Mesendoderm (in vitro differentiated cells): ENCODE data around the gene FADS2.

Experiments used
- DNase-seq: peaks from one replicate; pipeline ENCODE4 v3.0.0; 2013
- H2AK5ac ChIP-seq: 2 replicates; pipeline ENCODE4 v1.6.1; 2013; ENCODE audit warnings: low read length, inconsistent platforms
- H2BK120ac ChIP-seq: 2 replicates; pipeline ENCODE4 v1.6.1; 2013; ENCODE audit warnings: low read depth, mild to moderate bottlenecking, low read length, moderate library complexity, mixed read lengths
- H2BK15ac ChIP-seq: replicated peaks from 2 replicates; pipeline ENCODE4 v1.6.1; 2013; ENCODE audit warnings: low read depth, mild to moderate bottlenecking, moderate library complexity
- H2BK5ac ChIP-seq: 2 replicates; pipeline ENCODE4 v1.6.1; 2013; ENCODE audit warnings: low read length, inconsistent platforms
- H3K18ac ChIP-seq: 2 replicates; pipeline ENCODE4 v1.6.1; 2013; ENCODE audit warnings: mild to moderate bottlenecking, low read length, mixed read lengths
- H3K23ac ChIP-seq: one replicate; pipeline ENCODE4 v1.6.1; 2013; ENCODE audit warnings: low read length
- H3K27ac ChIP-seq: 2 replicates; pipeline ENCODE4 v1.5.1; 2013; ENCODE audit warnings: low read depth, mild to moderate bottlenecking, inconsistent platforms, low read length, moderate library complexity
- H3K27me3 ChIP-seq: 2 replicates; pipeline ENCODE4 v1.6.1; 2013; ENCODE audit warnings: low read length, control low read depth, mild to moderate bottlenecking, inconsistent platforms; ENCODE audit not compliant: insufficient read depth, poor library complexity
- H3K36me3 ChIP-seq: 2 replicates; pipeline ENCODE4 v1.6.1; 2013; ENCODE audit warnings: low read length, inconsistent platforms; ENCODE audit not compliant: control insufficient read depth, insufficient read depth
- H3K4ac ChIP-seq: one replicate; pipeline ENCODE4 v1.6.1; 2013; ENCODE audit warnings: low read depth, mild to moderate bottlenecking, low read length, moderate library complexity
- H3K4me1 ChIP-seq: 2 replicates; pipeline ENCODE4 v1.6.1; 2013; ENCODE audit warnings: low read depth, low read length, inconsistent platforms; ENCODE audit not compliant: control insufficient read depth
- H3K4me2 ChIP-seq: 2 replicates; pipeline ENCODE4 v1.6.1; 2013; ENCODE audit warnings: low read length
- H3K4me3 ChIP-seq: 2 replicates; pipeline ENCODE4 v1.5.1; 2013; ENCODE audit warnings: mild to moderate bottlenecking, low read length
- H3K56ac ChIP-seq: one replicate; pipeline ENCODE4 v1.6.1; 2013; ENCODE audit warnings: low read length
- H3K79me1 ChIP-seq: 2 replicates; pipeline ENCODE4 v1.6.1; 2013; ENCODE audit warnings: low read length, inconsistent platforms
- H3K79me2 ChIP-seq: 2 replicates; pipeline ENCODE4 v1.6.1; 2013; ENCODE audit warnings: mild to moderate bottlenecking, low read length; ENCODE audit not compliant: control insufficient read depth, insufficient read depth
- H3K9ac ChIP-seq: 2 replicates; pipeline ENCODE4 v1.6.1; 2013; ENCODE audit warnings: low read length, inconsistent platforms
- H4K5ac ChIP-seq: one replicate; pipeline ENCODE4 v1.6.1; 2013; ENCODE audit warnings: low read length
- H4K8ac ChIP-seq: one replicate; pipeline ENCODE4 v1.6.1; 2013; ENCODE audit warnings: low read depth, mild to moderate bottlenecking, control low read depth, low read length, moderate library complexity
- WGBS: extraction: QIAGEN DNeasy Blood & Tissue Kit; methylation state at CpG from one replicate; pipeline ENCODE4 v1.1.7; 2013; ENCODE audit warnings: low lambda C conversion rate, missing lambda C conversion rate; ENCODE audit not compliant: insufficient coverage; ENCODE audit errors: extremely low coverage; 5-methylcytosine and 5-hydroxymethylcytosine counted together

The FADS2 gene

DNA sequence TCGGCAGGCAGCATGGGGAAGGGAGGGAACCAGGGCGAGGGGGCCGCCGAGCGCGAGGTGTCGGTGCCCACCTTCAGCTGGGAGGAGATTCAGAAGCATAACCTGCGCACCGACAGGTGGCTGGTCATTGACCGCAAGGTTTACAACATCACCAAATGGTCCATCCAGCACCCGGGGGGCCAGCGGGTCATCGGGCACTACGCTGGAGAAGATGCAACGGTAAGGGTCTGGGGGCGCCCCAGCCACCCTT is 204 bp downstream of the FADS2 start:
- Histone ChIP-seq H2BK120ac (no peak overlapping the region), H3K4me2 (peak overlapping the region; percentile 98), H3K79me1 (peaks cover 21% of the 10 kb centered on the region), H3K9ac (peak overlapping the region; percentile 100), H3K4me3 (peak overlapping the region; percentile 98), H4K8ac (peak overlapping the region; percentile 7), H2BK15ac (no peak overlapping the region), H3K27ac (peak overlapping the region; percentile 93), H2BK5ac (peak overlapping the region; percentile 98), H3K27me3 (no peaks in the 10 kb centered on the region), H3K4me1 (peaks cover 24% of the 10 kb centered on the region), H2AK5ac (peak overlapping the region; percentile 78), H3K56ac (peak overlapping the region; percentile 100), H3K4ac (peak overlapping the region; percentile 96), H3K23ac (peak overlapping the region; percentile 97), H3K79me2 (peaks cover 51% of the 10 kb centered on the region), H3K18ac (peak overlapping the region; percentile 83), H3K36me3 (no peaks in the 10 kb centered on the region), H4K5ac (no peak overlapping the region)
- DNase-seq: no peak
- WGBS: no CpG with 5 or more reads among the region's 16 CpGs

DNA sequence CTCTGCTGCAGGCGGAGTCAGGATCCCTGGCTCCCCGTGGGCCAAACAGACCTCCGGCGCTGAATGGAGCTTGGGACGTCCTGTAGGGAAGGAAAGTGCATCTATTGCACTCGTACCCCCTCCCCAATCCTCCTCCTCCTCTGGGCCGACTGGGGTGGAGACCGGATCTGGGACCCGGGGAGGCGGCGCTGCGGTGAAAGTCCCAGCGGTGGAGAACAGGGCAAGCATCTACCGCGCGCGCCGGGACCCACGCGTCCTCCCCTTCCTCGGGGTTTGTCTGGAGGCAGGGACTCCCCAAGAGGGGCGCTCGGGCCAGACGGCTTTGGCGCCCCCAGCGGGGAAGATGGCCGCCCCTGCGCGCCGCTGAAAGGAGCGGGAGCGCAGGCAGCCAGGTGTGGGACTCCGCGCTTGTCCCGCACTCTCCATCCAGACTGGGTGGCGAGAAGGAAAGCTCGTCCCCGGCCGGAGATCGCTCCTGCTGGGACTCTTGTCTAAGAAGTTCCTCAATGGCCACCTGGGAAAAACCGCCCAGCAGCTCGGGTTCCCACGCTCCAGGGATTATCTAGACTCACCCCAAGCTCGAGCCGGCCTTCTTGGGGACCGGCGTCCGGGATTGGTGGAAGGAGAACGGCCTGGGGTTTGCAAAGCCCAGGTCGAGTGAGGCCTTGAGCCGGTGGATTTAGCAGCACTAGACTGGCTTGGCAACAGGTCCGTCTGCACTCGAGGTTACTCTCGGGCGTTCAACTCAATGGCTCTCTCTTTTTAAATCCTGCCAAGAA is 718 bp downstream of the FADS2 start:
- Histone ChIP-seq H3K9ac (peak overlapping the region; percentile 100), H3K4ac (peak overlapping the region; percentile 96), H2AK5ac (peak overlapping the region; percentile 65), H3K18ac (peak overlapping the region; percentile 83), H3K79me1 (peaks cover 24% of the 10 kb centered on the region), H3K79me2 (peaks cover 55% of the 10 kb centered on the region), H3K27me3 (no peaks in the 10 kb centered on the region), H2BK15ac (no peak overlapping the region), H4K5ac (no peak overlapping the region), H3K4me3 (peak overlapping the region; percentile 98), H3K4me1 (peaks cover 27% of the 10 kb centered on the region), H3K56ac (peak overlapping the region; percentile 100), H4K8ac (peak overlapping the region; percentile 7), H3K27ac (peak overlapping the region; percentile 93), H3K4me2 (peak overlapping the region; percentile 98), H3K36me3 (no peaks in the 10 kb centered on the region), H3K23ac (peak overlapping the region; percentile 97), H2BK120ac (no peak overlapping the region), H2BK5ac (peak overlapping the region; percentile 98)
- no CpG with 5 or more reads among the region's 55 CpGs for WGBS
- peak; percentile 71 for DNase-seq

DNA sequence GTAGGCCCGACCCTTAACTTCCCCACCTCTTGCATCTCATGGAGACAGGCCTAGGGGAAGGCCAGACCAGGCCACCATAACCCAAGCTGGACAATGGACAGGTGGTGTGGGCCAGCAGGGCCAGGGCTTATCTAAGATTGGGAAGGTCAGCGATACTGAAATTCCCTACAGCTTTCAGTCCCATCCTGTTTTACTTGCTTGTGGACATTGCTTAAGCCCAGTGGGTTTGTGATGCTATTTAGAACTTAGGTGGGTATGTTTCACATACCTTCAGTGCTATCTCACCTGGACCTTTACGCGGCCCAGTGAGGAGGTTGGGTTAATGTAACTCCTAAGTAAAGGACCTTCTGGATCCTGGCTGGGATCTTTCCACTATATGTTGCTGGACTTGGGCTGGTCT is 1.7 kb downstream of the FADS2 start:
- Histone ChIP-seq H3K23ac (peak overlapping the region; percentile 97), H3K4ac (no peak overlapping the region), H2BK120ac (no peak overlapping the region), H3K27me3 (no peaks in the 10 kb centered on the region), H2BK15ac (no peak overlapping the region), H3K36me3 (no peaks in the 10 kb centered on the region), H2AK5ac (peak overlapping the region; percentile 83), H3K18ac (no peak overlapping the region), H4K5ac (no peak overlapping the region), H3K4me1 (peaks cover 34% of the 10 kb centered on the region), H4K8ac (no peak overlapping the region), H2BK5ac (peak overlapping the region; percentile 63), H3K27ac (no peak overlapping the region), H3K56ac (peak overlapping the region; percentile 100), H3K9ac (peak overlapping the region; percentile 100), H3K4me2 (peak overlapping the region; percentile 98), H3K79me1 (peaks cover 25% of the 10 kb centered on the region), H3K4me3 (peak overlapping the region; percentile 98), H3K79me2 (peaks cover 63% of the 10 kb centered on the region)
- WGBS: no CpG with 5 or more reads among the region's 4 CpGs
- no peak for DNase-seq

DNA sequence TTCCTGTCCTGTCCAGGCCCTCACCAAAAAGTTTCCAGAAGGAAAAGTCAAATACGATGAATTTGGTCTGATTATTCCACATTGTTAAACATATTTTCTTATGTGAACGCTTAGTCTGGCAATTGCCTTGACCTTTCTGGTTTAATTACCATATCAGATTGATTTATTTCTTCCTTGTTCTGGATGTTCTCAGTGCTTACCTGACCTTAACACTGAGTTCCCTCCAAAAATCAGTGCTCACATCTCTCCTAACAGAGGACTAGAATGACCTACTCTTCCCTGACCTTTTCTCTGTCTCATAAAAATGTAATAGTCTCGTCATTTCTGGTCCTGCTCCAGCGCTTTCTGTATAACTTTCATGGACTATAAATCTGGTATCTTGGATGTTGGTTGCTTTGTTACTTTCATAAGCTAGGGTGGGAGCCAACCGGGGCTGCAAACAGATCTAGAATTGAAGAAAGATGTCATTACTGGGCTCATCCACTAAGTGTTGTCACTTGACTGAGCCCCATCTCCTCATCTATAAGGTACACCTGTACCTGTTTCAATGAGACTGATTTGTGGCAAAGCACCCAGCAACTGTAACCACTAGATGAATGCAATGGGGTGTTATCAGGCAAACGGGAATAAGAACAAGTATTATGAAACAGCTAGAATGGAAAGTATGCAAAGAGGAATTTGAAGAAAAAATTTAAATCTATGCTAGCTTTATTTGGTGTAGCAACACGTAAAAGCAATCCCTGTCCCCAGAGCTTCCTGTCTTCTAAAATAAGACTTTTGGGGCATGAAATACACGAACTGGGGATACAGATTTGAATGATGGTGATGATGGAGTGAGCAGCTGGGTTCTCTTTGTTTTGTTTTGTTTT is 2.4 kb downstream of the FADS2 start:
- Histone ChIP-seq H3K4me3 (peak overlapping the region; percentile 98), H2BK5ac (no peak overlapping the region), H3K36me3 (no peaks in the 10 kb centered on the region), H2BK120ac (no peak overlapping the region), H2BK15ac (no peak overlapping the region), H3K18ac (no peak overlapping the region), H3K27ac (no peak overlapping the region), H3K79me1 (peaks cover 25% of the 10 kb centered on the region), H3K79me2 (peaks cover 67% of the 10 kb centered on the region), H3K9ac (peak overlapping the region; percentile 100), H2AK5ac (no peak overlapping the region), H3K4ac (no peak overlapping the region), H3K56ac (peak overlapping the region; percentile 100), H4K5ac (no peak overlapping the region), H3K23ac (no peak overlapping the region), H3K27me3 (no peaks in the 10 kb centered on the region), H4K8ac (no peak overlapping the region), H3K4me2 (peak overlapping the region; percentile 98), H3K4me1 (peaks cover 34% of the 10 kb centered on the region)
- WGBS: no CpG with 5 or more reads among the region's 8 CpGs
- DNase-seq: no peak

DNA sequence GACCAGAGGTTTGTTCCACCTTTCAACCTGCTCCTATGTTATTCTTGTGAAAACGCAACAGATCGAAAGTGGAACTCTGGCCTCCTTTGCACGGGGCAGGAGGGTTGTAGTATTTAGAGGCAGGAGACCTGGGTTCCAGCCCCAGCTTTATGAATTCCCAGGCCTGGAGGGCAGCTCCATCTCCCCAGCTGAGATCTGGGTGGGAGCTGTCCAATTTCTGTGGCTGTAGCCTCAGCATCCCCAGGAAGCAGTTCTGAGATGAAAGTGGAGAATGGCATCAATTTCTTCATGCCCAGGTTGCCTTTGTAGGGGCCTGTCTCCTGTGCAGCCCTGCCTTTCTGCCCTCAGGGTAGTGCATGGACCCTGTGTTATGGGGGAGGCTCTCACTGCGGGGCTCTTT is 4.1 kb downstream of the FADS2 start:
- H3K36me3 ChIP-seq: no peaks in the 10 kb centered on the region
- H3K79me2 ChIP-seq: peaks cover 78% of the 10 kb centered on the region
- DNase-seq: no peak
- H3K4me3 ChIP-seq: no peak overlapping the region
- no peak overlapping the region for H3K4me2 ChIP-seq
- no peak overlapping the region for H4K5ac ChIP-seq
- no peak overlapping the region for H2BK120ac ChIP-seq
- H3K4me1 ChIP-seq: peaks cover 28% of the 10 kb centered on the region
- H3K79me1 ChIP-seq: peaks cover 25% of the 10 kb centered on the region
- H2AK5ac ChIP-seq: no peak overlapping the region
- no peaks in the 10 kb centered on the region for H3K27me3 ChIP-seq
- H4K8ac ChIP-seq: no peak overlapping the region
- no peak overlapping the region for H3K56ac ChIP-seq
- WGBS: no CpG with 5 or more reads among the region's 4 CpGs
- H3K18ac ChIP-seq: no peak overlapping the region
- no peak overlapping the region for H3K23ac ChIP-seq
- no peak overlapping the region for H2BK15ac ChIP-seq
- no peak overlapping the region for H3K4ac ChIP-seq
- no peak overlapping the region for H3K27ac ChIP-seq
- H2BK5ac ChIP-seq: no peak overlapping the region
- H3K9ac ChIP-seq: peak overlapping the region; percentile 100
